ENCODE measurements around the gene CRTC3. TPM values are rescaled to one million over a fixed set of nuclear protein-coding genes. Genes with fewer than 3 reads are reported as not detected.

CRTC3 gene
- total RNA-seq: 100 to 1,000 TPM in 1 of 3 donors, 10 to 100 TPM in 2; 68.8 to 101 (median 92.4) TPM
- 42.2 TPM for total RNA-seq (2013)

- Histone ChIP-seq H3K36me3 (ENCODE audit: control insufficient read depth, insufficient read depth, low read length) (no peaks in the 10 kb centered on the region), H3K9me3 (ENCODE audit: control insufficient read depth, insufficient read depth, low read length) (no peaks in the 10 kb centered on the region), H3K4me1 (ENCODE audit: control insufficient read depth, insufficient read depth, low read length) (peaks cover 21% of the 10 kb centered on the region), H3K27me3 (ENCODE audit: control insufficient read depth, insufficient read depth, low read length) (no peaks in the 10 kb centered on the region), H3K27ac (ENCODE audit: low read length) (peak within 1 kb of the TSS; percentile 75), H3K4me3 (ENCODE audit: low read length) (peak within 1 kb of the TSS; percentile 75)
- intact Hi-C loops (cut with micrococcal nuclease): loop anchor here (2.0 to 5.0 kb wide), 2 partner anchors 33 to 68 kb away; no protein-coding TSS in a partner anchor
- WGBS (ENCODE audit: insufficient coverage): under 1% methylated on average over 104 of the region's 104 CpGs
- no peaks in the 10 kb centered on the region for H3K27me3 Mint-ChIP-seq (ENCODE audit: low read depth in 2 of 2)
- TF ChIP-seq CTCF (IDR thresholded peaks at IDR 0.05): no peak
- H3K27ac Mint-ChIP-seq: peak within 1 kb of the TSS; percentile 87 to 93
- H3K4me3 Mint-ChIP-seq: peak within 1 kb of the TSS; percentile 98
- H3K9me3 Mint-ChIP-seq: no peaks in the 10 kb centered on the region
- peak; percentile 82 to 87 (median 82) for ATAC-seq
- no peaks in the 10 kb centered on the region for H3K36me3 Mint-ChIP-seq
- DNase-seq: peak; percentile 57 to 80
- H3K4me1 Mint-ChIP-seq: peaks cover 41 to 46% of the 10 kb centered on the region in 2 donors
Measured at GRCh38 chr15:90529371-90530249, at the start of gene CRTC3. Gene CRTC3, plus strand, starts transcription at chr15:90529923. Its CDS starts 149 bp downstream, at chr15:90530072.

GRCh38 chr15:90481023-90481422, 48.7 kb upstream of the CRTC3 start:
- Histone ChIP-seq H3K9me3 (ENCODE audit: control insufficient read depth, insufficient read depth, low read length) (no peaks in the 10 kb centered on the region), H3K27ac (ENCODE audit: low read length) (peak overlapping the region; percentile 22), H3K4me3 (ENCODE audit: low read length) (no peak overlapping the region), H3K27me3 (ENCODE audit: control insufficient read depth, insufficient read depth, low read length) (no peaks in the 10 kb centered on the region), H3K36me3 (ENCODE audit: control insufficient read depth, insufficient read depth, low read length) (peaks cover 74% of the 10 kb centered on the region), H3K4me1 (ENCODE audit: control insufficient read depth, insufficient read depth, low read length) (peaks cover 21% of the 10 kb centered on the region)
- ATAC-seq (peak; percentile 68 to 89 (median 71)), DNase-seq (peak; percentile 25 to 62)
- peaks cover 41 to 52% of the 10 kb centered on the region in 2 donors for H3K4me1 Mint-ChIP-seq
- no peaks in the 10 kb centered on the region for H3K27me3 Mint-ChIP-seq (ENCODE audit: low read depth in 2 of 2)
- H3K4me3 Mint-ChIP-seq: peak overlapping the region; percentile 64
- peaks cover 54% of the 10 kb centered on the region for H3K36me3 Mint-ChIP-seq
- intact Hi-C loops (cut with micrococcal nuclease): no loop called here
- no peak for TF ChIP-seq CTCF (IDR thresholded peaks at IDR 0.05)
- WGBS (ENCODE audit: insufficient coverage): 7% methylated on average over 3 of the region's 3 CpGs
- H3K9me3 Mint-ChIP-seq: no peaks in the 10 kb centered on the region
- peak overlapping the region; percentile 71 to 76 for H3K27ac Mint-ChIP-seq

- no peak overlapping the region for H3K27ac ChIP-seq (ENCODE audit: low read length)
- peak in 2 of 3 donors; percentile 55 to 69 for ATAC-seq
- peak overlapping the region; percentile 62 to 76 for H3K27ac Mint-ChIP-seq
Measured at GRCh38 chr15:90482124-90483011, 47.4 kb upstream of the CRTC3 start.

More at GRCh38 chr15:90482124-90483011, 47.4 kb upstream of the CRTC3 start:
- Histone ChIP-seq H3K9me3 (ENCODE audit: control insufficient read depth, insufficient read depth, low read length) (no peaks in the 10 kb centered on the region), H3K4me3 (ENCODE audit: low read length) (no peak overlapping the region), H3K36me3 (ENCODE audit: control insufficient read depth, insufficient read depth, low read length) (peaks cover 75% of the 10 kb centered on the region), H3K27me3 (ENCODE audit: control insufficient read depth, insufficient read depth, low read length) (no peaks in the 10 kb centered on the region), H3K4me1 (ENCODE audit: control insufficient read depth, insufficient read depth, low read length) (peaks cover 21% of the 10 kb centered on the region)
- H3K9me3 Mint-ChIP-seq: no peaks in the 10 kb centered on the region
- WGBS (ENCODE audit: insufficient coverage): 76% methylated on average over 7 of the region's 7 CpGs
- peaks cover 37 to 45% of the 10 kb centered on the region in 2 donors for H3K4me1 Mint-ChIP-seq
- intact Hi-C loops (cut with micrococcal nuclease): loop anchor here (1.0 kb wide), 2 partner anchors 120 to 162 kb away; no protein-coding TSS in a partner anchor
- peaks cover 43% of the 10 kb centered on the region for H3K36me3 Mint-ChIP-seq
- H3K4me3 Mint-ChIP-seq: peak overlapping the region; percentile 1
- no peaks in the 10 kb centered on the region for H3K27me3 Mint-ChIP-seq (ENCODE audit: low read depth in 2 of 2)
- peak; percentile 73 for TF ChIP-seq CTCF (IDR thresholded peaks at IDR 0.05)
- DNase-seq: peak; percentile 29 to 73

Data from natural killer cell (primary cell).